T-helper 2 cell treated with Interferon-gamma antibody and Interleukin-4, amounts not matched to agents 5 μg/mL and 100 μg/mL, for 36 hours (primary cell): Measurements from ENCODE around the gene SYNE3.

Experiments used
- DNase-seq: peaks from one replicate; pipeline ENCODE4 v3.0.0; 2021; ENCODE audit warnings: low spot score
- H3K27ac Mint-ChIP-seq: one replicate; pipeline ENCODE4 v1.8.0; 2021; ENCODE audit warnings: mild to moderate bottlenecking, mixed read lengths
- H3K27me3 Mint-ChIP-seq: one replicate; pipeline ENCODE4 v1.8.0; 2021; ENCODE audit warnings: low read depth, mixed read lengths
- H3K36me3 Mint-ChIP-seq: one replicate; pipeline ENCODE4 v1.8.0; 2021; ENCODE audit warnings: low read depth, mixed read lengths
- H3K4me1 Mint-ChIP-seq: one replicate; pipeline ENCODE4 v1.8.0; 2021; ENCODE audit warnings: low read depth, mixed read lengths
- H3K4me3 Mint-ChIP-seq: one replicate; pipeline ENCODE4 v1.8.0; 2022; ENCODE audit warnings: mild to moderate bottlenecking, moderate library complexity, mixed read lengths
- H3K9me3 Mint-ChIP-seq: one replicate; pipeline ENCODE4 v1.8.0; 2021; ENCODE audit warnings: mixed read lengths

SYNE3 gene

GRCh38 chr14:95523815-95524448 lies 7.5 kb upstream of the SYNE3 start:
- Mint-ChIP-seq H3K27ac (peak overlapping the region; percentile 96), H3K27me3 (no peaks in the 10 kb centered on the region), H3K9me3 (no peaks in the 10 kb centered on the region), H3K36me3 (peaks cover 2% of the 10 kb centered on the region), H3K4me1 (peaks cover 72% of the 10 kb centered on the region), H3K4me3 (peak overlapping the region; percentile 82)
- DNase-seq: no peak

DNA sequence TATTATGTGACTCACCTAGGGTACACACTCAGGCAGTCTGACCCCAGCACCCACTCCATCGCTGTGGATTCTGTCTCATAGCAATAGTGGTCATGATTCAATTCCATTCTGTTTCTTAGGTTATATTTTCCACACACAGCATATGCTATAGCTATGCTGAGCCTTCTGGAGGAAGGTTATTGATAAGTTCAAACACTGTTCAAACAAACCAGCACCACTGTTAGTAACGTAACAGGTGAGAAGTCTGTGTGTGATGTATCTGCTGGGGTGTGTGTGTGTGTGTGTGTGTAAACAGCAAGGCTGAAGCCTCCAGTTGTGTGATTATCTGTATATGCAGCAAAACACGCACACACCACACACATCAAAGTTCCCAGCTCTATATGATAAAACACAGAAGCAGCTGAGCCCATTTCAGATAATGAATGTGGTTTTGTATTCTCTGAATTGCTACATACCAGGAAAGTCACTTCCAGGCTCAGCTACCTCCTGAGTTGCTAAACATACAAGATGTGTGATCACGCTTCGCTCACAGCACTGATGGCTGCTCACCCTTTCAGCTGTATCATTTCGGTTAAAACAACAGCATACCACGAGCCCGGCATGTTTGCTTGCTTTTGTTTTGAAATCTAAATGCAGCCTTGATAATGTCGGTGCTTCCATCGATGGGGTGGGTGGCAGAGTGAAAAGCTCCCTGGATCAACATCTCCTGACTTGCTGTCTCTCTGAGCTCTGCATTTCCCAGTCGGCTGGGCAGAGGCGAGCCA lies 6.8 kb upstream of the SYNE3 start:
- Mint-ChIP-seq H3K27me3 (no peaks in the 10 kb centered on the region), H3K27ac (peak overlapping the region; percentile 96), H3K4me3 (peak overlapping the region; percentile 82), H3K9me3 (no peaks in the 10 kb centered on the region), H3K4me1 (peaks cover 78% of the 10 kb centered on the region), H3K36me3 (peaks cover 2% of the 10 kb centered on the region)
- peak; percentile 72 for DNase-seq

DNA sequence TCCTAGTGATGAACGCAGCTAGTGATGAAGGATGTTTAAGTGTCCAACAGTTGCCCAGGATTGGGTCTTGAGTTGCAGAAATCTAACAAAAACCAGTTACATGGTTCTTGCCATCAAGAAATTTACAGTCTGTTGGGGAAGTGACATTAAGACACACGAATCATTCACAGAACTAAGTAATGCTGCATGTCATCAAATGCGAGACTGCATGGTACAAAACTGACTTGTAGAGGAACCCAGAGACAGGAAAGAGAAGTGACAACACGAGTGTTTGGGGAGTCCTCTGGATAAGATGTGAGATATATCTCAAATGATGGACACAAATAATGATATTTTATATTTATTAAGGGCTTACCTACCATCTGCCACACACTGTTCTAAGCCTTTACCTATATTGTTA lies 6.1 kb upstream of the SYNE3 start:
- peaks cover 84% of the 10 kb centered on the region for H3K4me1 Mint-ChIP-seq
- peak overlapping the region; percentile 96 for H3K27ac Mint-ChIP-seq
- H3K36me3 Mint-ChIP-seq: peaks cover 2% of the 10 kb centered on the region
- peak overlapping the region; percentile 82 for H3K4me3 Mint-ChIP-seq
- no peak for DNase-seq
- no peaks in the 10 kb centered on the region for H3K27me3 Mint-ChIP-seq
- no peaks in the 10 kb centered on the region for H3K9me3 Mint-ChIP-seq

DNA sequence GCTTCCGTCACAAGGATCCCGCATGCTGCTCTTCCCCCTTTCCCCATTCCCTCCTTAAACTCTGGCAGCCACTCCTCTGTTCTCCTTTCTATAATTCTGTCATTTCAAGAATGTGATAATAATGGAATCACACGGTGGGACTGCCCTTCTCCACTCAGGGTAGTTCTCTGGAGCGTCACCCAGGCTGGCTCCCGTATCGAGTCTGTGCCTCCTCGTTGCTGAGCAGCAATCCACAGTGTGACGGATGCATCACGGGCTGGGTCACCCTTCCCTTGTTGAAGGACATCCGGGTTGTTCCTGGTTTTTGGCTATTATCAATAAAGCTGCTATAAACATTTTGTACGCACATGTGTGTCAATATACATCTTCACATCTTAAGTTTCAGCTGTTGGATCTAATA lies 5.7 kb upstream of the SYNE3 start:
- H3K4me3 Mint-ChIP-seq: peak overlapping the region; percentile 82
- peaks cover 84% of the 10 kb centered on the region for H3K4me1 Mint-ChIP-seq
- H3K27me3 Mint-ChIP-seq: no peaks in the 10 kb centered on the region
- DNase-seq: no peak
- no peaks in the 10 kb centered on the region for H3K9me3 Mint-ChIP-seq
- peaks cover 2% of the 10 kb centered on the region for H3K36me3 Mint-ChIP-seq
- H3K27ac Mint-ChIP-seq: peak overlapping the region; percentile 96

DNA sequence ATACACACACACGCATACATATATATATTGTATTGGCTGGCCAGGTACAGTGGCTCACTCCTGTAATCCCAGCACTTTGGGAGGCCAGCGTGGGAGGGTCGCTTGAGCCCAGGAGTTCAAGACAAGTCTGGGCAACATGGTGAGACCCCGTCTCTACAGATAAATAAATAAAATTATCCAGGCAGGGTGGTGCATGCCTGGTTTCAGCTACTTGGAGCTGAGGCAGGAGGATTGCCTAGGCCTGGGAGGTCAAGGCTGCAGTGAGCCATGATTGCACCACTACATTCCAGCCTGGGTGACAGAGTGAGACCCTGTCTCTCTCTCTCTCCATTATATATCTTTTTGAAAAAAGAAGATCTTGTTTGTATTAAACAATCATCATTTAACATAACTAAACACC lies 4.6 kb upstream of the SYNE3 start:
- H3K4me1 Mint-ChIP-seq: peaks cover 80% of the 10 kb centered on the region
- no peaks in the 10 kb centered on the region for H3K9me3 Mint-ChIP-seq
- no peak overlapping the region for H3K27ac Mint-ChIP-seq
- H3K36me3 Mint-ChIP-seq: peaks cover 3% of the 10 kb centered on the region
- no peak for DNase-seq
- no peak overlapping the region for H3K4me3 Mint-ChIP-seq
- H3K27me3 Mint-ChIP-seq: no peaks in the 10 kb centered on the region

- Mint-ChIP-seq H3K9me3 (no peaks in the 10 kb centered on the region), H3K36me3 (peaks cover 3% of the 10 kb centered on the region), H3K4me1 (peaks cover 77% of the 10 kb centered on the region), H3K27me3 (no peaks in the 10 kb centered on the region), H3K27ac (peak overlapping the region; percentile 98), H3K4me3 (peak overlapping the region; percentile 79)
- no peak for DNase-seq
Measured at GRCh38 chr14:95520346-95520745, 3.9 kb upstream of the SYNE3 start.

DNA sequence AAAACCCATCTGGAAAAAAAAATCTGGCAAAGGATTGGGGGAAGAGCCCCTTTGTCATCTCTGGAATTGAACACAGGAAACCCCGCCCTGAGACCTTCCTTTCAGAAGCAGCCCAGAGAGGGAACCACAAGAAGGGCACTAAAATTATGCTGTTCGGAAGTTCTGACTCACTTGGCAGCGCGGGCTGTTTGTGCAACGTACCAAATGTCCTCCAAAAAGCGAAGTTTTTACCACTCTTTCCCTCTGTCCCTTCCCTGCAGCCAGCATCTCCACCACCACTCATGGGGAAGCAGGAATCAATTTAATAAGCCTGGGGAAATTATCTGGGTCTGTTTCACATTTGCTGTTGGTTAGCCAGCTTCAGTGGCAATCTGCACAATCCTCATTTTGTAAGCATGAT lies 3.2 kb upstream of the SYNE3 start:
- H3K27ac Mint-ChIP-seq: peak overlapping the region; percentile 98
- H3K36me3 Mint-ChIP-seq: peaks cover 3% of the 10 kb centered on the region
- H3K4me3 Mint-ChIP-seq: peak overlapping the region; percentile 79
- no peaks in the 10 kb centered on the region for H3K27me3 Mint-ChIP-seq
- H3K4me1 Mint-ChIP-seq: peaks cover 75% of the 10 kb centered on the region
- DNase-seq: peak; percentile 78
- H3K9me3 Mint-ChIP-seq: no peaks in the 10 kb centered on the region

DNA sequence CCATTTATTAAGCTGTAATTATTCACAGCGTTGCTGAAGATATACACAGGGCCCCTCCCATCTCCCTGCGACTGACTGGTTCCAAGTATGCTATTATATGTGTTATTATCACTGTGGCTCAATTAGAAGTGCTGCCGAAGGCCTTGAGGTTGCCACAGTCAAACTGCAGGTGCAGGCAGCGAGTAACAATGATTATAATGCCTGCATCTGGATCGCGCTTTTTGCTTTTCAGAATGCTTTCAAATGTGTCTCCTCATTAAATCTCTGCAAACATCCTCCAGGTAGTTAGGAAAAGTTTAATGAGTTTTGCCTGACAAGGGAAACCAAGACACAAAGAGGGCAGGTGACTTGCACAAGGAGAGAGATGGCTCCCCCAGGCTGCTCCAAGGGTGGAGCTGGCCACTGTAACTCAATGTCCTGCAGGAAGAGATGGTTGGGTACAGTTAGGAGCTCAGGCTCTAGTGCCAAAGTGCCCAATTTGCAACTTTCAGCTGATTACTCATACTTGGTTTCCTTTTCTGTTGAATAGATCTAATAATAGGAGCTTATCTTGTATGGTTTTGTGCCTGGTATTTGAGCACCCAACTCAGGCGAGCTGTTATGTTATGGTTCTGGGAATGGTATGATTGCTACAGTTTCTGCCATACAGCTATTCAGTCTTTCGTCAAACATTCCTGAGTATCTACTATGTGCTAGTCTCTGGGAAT lies 1.7 kb upstream of the SYNE3 start:
- Mint-ChIP-seq H3K4me1 (peaks cover 62% of the 10 kb centered on the region), H3K27me3 (no peaks in the 10 kb centered on the region), H3K36me3 (peaks cover 3% of the 10 kb centered on the region), H3K4me3 (peak overlapping the region; percentile 79), H3K27ac (peak overlapping the region; percentile 98), H3K9me3 (no peaks in the 10 kb centered on the region)
- DNase-seq: no peak

GRCh38 chr14:95515596-95516552 lies 576 bp downstream of the SYNE3 start:
- Mint-ChIP-seq H3K9me3 (no peaks in the 10 kb centered on the region), H3K27me3 (no peaks in the 10 kb centered on the region), H3K4me3 (peak overlapping the region; percentile 95), H3K27ac (peak overlapping the region; percentile 86), H3K4me1 (peaks cover 52% of the 10 kb centered on the region), H3K36me3 (peaks cover 12% of the 10 kb centered on the region)
- DNase-seq: peak; percentile 88

DNA sequence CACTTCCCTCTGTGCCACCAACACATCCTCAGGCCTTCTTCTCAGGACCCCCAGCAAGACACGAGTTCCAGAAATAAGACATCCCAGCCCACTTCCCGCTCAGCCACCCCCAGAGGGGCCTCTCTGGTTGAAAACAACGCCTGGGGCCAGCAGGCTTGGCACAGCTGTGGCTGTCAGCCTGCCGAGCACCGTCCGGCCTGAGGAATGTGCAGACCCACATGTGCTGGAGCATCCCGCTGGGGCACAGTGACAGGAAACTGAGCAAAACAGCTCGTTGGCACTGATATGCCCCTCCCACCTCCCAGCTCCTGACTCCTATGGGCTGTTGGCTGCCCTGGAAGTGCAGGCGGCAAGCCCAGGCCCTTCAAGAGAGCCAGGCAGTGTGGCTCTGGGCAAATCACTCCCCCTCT lies 1.4 kb downstream of the SYNE3 start:
- DNase-seq: no peak
- Mint-ChIP-seq H3K4me3 (peak overlapping the region; percentile 95), H3K9me3 (no peaks in the 10 kb centered on the region), H3K36me3 (peaks cover 15% of the 10 kb centered on the region), H3K27ac (peak overlapping the region; percentile 60), H3K4me1 (peaks cover 52% of the 10 kb centered on the region), H3K27me3 (no peaks in the 10 kb centered on the region)

- Mint-ChIP-seq H3K27me3 (no peaks in the 10 kb centered on the region), H3K4me1 (peaks cover 51% of the 10 kb centered on the region), H3K36me3 (peaks cover 20% of the 10 kb centered on the region), H3K27ac (peak overlapping the region; percentile 15), H3K9me3 (no peaks in the 10 kb centered on the region), H3K4me3 (peak overlapping the region; percentile 95)
- no peak for DNase-seq
Measured at GRCh38 chr14:95514131-95515079, 2.0 kb downstream of the SYNE3 start.

- no peaks in the 10 kb centered on the region for H3K9me3 Mint-ChIP-seq
- no peak overlapping the region for H3K27ac Mint-ChIP-seq
- H3K27me3 Mint-ChIP-seq: no peaks in the 10 kb centered on the region
- H3K4me1 Mint-ChIP-seq: peaks cover 47% of the 10 kb centered on the region
- peak overlapping the region; percentile 9 for H3K4me3 Mint-ChIP-seq
- no peak for DNase-seq
- H3K36me3 Mint-ChIP-seq: peaks cover 25% of the 10 kb centered on the region
Measured at GRCh38 chr14:95513291-95513690, 3.2 kb downstream of the SYNE3 start.
